CD4-positive, alpha-beta T cell treated with Interleukin-17A for 1 hour (primary cell): Measurements from ENCODE around the gene TGFB2.
A peak's percentile ranks its signal among the peaks of the same experiment; 100 is the strongest.
"Not testable (repeated sequence)": the region's sequence is repeated elsewhere in the genome, so short reads cannot be mapped to it uniquely, and the experiment has no call there.

Experiments used
- DNase-seq: peaks from one replicate; pipeline ENCODE4 v3.0.0-alpha.2; 2020

Gene TGFB2

GRCh38 chr1:218344814-218345672, at the start of gene TGFB2:
TSS of gene TGFB2 (plus strand) at chr1:218345336. CDS start at chr1:218346702, 1,366 bp downstream.
- peak; percentile 9 for DNase-seq

- no peak for DNase-seq
Observed at GRCh38 chr1:218296162-218296561, 49.0 kb upstream of the TGFB2 start.

- no peak for DNase-seq
Observed at GRCh38 chr1:218297461-218297860, 47.7 kb upstream of the TGFB2 start.

- no peak for DNase-seq
Observed at GRCh38 chr1:218297867-218298266, 47.3 kb upstream of the TGFB2 start.

- no peak for DNase-seq
Observed at GRCh38 chr1:218298398-218298797, 46.7 kb upstream of the TGFB2 start.

- no peak for DNase-seq
Observed at GRCh38 chr1:218299416-218299815, 45.7 kb upstream of the TGFB2 start.

GRCh38 chr1:218301217-218301616, 43.9 kb upstream of the TGFB2 start:
- no peak for DNase-seq

GRCh38 chr1:218302155-218302554, 43.0 kb upstream of the TGFB2 start:
- no peak for DNase-seq

- DNase-seq, result no peak
Observed at GRCh38 chr1:218303176-218303879, 41.8 kb upstream of the TGFB2 start.

GRCh38 chr1:218304281-218305039, 40.7 kb upstream of the TGFB2 start:
- DNase-seq, result no peak

- no peak for DNase-seq
Observed at GRCh38 chr1:218305472-218306064, 39.6 kb upstream of the TGFB2 start.

- no peak for DNase-seq
Observed at GRCh38 chr1:218312509-218312908, 32.6 kb upstream of the TGFB2 start.

- DNase-seq, result no peak
Observed at GRCh38 chr1:218314316-218314715, 30.8 kb upstream of the TGFB2 start.

GRCh38 chr1:218315638-218316037, 29.5 kb upstream of the TGFB2 start:
- no peak for DNase-seq

GRCh38 chr1:218317061-218317460, 28.1 kb upstream of the TGFB2 start:
- no peak for DNase-seq

GRCh38 chr1:218320182-218320581, 25.0 kb upstream of the TGFB2 start:
- DNase-seq, result not testable (repeated sequence)

- DNase-seq, result no peak
Observed at GRCh38 chr1:218322762-218323161, 22.4 kb upstream of the TGFB2 start.

GRCh38 chr1:218323568-218324225, 21.4 kb upstream of the TGFB2 start:
- no peak for DNase-seq

- no peak for DNase-seq
Observed at GRCh38 chr1:218324226-218324580, 20.9 kb upstream of the TGFB2 start.

- DNase-seq, result no peak
Observed at GRCh38 chr1:218328769-218329168, 16.4 kb upstream of the TGFB2 start.

GRCh38 chr1:218330043-218330623, 15.0 kb upstream of the TGFB2 start:
- DNase-seq, result peak; percentile 48

GRCh38 chr1:218332416-218332815, 12.7 kb upstream of the TGFB2 start:
- DNase-seq, result no peak
